ENCODE data around the gene RNPS1.

Gene RNPS1

DNA sequence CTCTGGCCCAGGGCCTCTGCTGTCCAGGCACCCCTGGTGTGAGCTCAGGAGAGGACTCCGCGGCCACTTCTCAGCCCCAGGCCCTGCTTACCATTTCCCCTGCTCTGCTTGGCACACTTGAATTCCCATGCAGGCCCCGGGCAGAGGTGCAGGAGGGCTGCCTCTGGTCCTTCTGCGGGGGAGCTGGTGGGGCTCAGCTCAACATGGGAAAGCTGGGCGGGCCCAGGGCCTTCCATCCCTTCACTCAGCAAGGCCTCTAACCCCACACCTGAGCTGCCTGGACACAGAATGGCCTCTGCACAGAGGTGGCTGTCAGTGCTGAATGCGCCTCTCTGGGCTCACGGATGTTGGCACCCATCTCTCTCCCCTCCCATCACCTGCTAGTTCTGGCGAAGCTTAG lies 12.5 kb upstream of the RNPS1 start:
- FAIRE-seq (no peak), DNase-seq (ENCODE audit: insufficient read length) (no peak)
- TF ChIP-seq POLR2AphosphoS5 (IDR thresholded peaks at IDR 0.05; ENCODE audit: low read depth, low read length) (no peak), TAF1 (IDR thresholded peaks at IDR 0.05; ENCODE audit: borderline replicate concordance, low read depth, low read length) (no peak), POLR2A (IDR thresholded peaks at IDR 0.05; ENCODE audit: low read depth, low read length) (no peak)

DNA sequence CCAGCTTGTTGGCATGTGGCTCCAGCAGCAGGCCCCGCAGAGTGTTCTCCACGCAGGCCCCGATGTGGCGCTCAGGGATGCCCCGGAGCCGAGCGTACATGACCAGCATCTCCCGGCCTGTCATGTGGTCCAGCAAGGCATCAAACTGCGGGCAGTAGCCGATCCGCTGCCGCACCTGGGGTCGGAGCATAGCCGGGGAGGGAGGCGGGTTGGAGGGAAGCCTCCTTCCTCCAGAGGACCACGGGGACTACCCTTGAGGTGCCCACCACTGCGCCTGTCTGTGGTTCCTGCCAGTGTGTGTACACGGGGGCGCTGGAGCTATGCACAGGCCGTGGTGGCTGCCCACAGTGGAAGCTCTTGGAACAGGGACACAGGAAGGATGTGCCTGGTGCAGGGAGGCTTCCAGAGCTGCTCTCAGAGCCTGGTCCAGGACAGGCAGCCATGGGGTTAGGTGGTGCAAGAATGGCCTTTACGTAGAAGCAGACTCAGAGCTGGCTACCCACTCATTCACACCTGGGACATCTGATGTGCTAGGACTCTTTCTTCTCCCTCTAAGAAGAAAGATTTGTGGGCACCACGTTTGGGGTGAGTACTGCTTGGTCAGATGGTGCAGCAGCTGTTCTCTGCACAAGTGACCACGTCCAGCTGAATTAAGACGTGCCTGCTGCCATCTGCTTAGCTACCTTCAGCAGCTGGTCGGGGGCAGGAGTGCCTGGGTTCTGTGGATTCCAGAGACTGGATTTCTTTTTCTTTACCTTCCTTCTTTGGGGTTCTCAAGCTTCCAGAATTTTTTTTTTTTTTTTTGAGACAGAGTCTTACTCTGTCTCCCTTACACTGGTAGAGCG lies 11.3 kb upstream of the RNPS1 start:
- DNase-seq (ENCODE audit: insufficient read length): no peak
- FAIRE-seq: no peak
- TF ChIP-seq TAF1 (IDR thresholded peaks at IDR 0.05; ENCODE audit: borderline replicate concordance, low read depth, low read length) (no peak), POLR2AphosphoS5 (IDR thresholded peaks at IDR 0.05; ENCODE audit: low read depth, low read length) (no peak), POLR2A (IDR thresholded peaks at IDR 0.05; ENCODE audit: low read depth, low read length) (no peak)

DNA sequence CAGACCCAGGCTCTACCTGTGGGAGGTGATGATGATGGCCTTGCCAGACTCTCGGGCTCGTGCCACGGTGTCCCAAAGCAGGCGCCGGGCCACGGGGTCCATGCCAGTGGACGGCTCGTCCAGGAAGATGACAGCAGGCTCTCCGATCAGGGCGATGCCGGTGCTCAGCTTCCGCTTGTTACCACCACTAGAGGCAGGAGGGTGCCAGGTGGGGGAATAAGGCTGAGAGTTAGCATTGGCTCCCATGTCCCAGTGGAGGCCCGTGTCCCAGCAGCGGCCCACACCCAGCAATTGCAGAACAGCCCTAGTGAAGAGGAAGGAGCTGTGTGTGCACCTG lies 10.3 kb upstream of the RNPS1 start:
- DNase-seq (ENCODE audit: insufficient read length) (no peak), FAIRE-seq (no peak)
- TF ChIP-seq POLR2A (IDR thresholded peaks at IDR 0.05; ENCODE audit: low read depth, low read length) (no peak), POLR2AphosphoS5 (IDR thresholded peaks at IDR 0.05; ENCODE audit: low read depth, low read length) (no peak), TAF1 (IDR thresholded peaks at IDR 0.05; ENCODE audit: borderline replicate concordance, low read depth, low read length) (no peak)

DNA sequence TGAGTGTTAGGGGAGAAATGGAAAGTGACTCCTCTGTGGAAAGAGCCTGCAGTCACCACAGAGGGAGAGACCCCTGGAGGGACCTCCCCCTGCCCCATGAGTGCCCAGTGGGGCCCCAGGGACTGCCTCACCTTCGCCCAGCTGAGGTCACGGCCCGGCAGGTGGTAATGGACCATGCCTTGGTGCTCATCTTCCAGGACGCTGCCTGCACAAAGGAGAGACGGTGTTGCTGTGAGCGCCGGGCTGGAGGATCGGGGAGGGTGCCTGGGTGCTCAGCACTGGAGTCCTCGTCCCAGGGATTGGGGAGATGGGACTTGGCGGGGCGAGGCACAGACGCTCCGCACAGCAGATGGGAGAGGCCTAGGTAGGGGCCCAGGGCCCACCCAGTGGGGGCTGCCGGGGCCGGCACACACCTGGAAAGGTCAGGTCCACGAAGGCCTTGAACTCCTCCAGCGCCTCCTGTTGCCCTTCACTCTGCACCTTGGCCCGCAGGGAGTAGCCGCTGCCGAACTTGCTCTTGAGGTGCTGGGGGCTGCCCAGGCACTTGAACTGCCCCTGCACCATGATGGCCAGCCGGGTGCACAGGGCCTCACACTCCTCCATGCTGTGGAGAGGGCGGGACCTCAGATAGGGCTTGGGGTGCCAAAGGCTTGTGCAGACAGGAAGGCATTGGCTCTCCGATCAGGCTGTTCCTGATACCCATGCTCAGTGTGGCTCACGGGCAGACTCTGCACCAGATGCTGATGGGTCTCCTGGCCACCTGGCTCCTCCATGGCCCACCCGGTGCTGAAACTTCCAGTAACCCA lies 9.7 kb upstream of the RNPS1 start:
- TF ChIP-seq TAF1 (IDR thresholded peaks at IDR 0.05; ENCODE audit: borderline replicate concordance, low read depth, low read length) (no peak), POLR2A (IDR thresholded peaks at IDR 0.05; ENCODE audit: low read depth, low read length) (no peak), POLR2AphosphoS5 (IDR thresholded peaks at IDR 0.05; ENCODE audit: low read depth, low read length) (no peak)
- DNase-seq (ENCODE audit: insufficient read length) (no peak), FAIRE-seq (no peak)

DNA sequence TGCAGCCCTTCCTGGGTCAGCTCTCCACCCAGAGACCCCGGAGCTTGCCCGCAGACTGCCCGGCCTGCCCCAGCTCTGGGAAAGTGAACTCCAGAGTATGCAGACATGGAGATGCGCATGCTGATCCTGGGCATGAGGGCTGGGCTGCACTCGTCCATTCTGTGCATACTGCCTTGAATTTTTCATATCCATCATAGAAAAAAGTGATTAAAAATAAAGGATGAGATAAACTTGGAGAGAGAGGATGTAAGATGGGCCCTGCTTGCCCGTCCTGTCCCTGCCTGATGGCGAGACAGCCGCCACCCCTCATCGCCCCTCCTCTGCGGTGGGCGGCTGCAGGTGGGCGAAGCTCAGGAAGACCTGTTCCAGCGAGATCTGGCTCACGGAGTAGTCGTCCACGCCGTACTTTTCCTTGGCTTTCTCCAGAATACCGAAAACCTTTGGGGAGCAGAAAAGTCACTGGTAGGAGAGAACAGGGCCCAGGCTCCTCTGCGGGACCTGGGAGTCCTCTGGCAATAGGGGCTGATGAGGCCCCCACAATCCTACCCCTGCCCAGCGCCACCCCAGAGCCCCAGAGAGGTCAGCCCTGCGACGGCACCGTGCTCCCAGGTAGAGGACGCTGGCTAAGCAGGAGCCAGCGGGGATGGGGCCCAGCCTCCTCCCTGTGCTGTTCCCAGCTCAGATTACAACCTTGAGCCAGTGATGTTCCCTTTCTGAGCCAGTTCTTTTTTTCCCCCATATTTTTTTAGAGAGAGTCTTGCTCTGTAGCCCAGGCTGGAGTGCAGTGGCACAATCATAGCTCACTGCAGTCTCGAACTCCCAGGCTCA lies 8.7 kb upstream of the RNPS1 start:
- TF ChIP-seq TAF1 (IDR thresholded peaks at IDR 0.05; ENCODE audit: borderline replicate concordance, low read depth, low read length): no peak
- no peak for TF ChIP-seq POLR2AphosphoS5 (IDR thresholded peaks at IDR 0.05; ENCODE audit: low read depth, low read length)
- no peak for TF ChIP-seq POLR2A (IDR thresholded peaks at IDR 0.05; ENCODE audit: low read depth, low read length)
- FAIRE-seq: no peak
- no peak for DNase-seq (ENCODE audit: insufficient read length)

DNA sequence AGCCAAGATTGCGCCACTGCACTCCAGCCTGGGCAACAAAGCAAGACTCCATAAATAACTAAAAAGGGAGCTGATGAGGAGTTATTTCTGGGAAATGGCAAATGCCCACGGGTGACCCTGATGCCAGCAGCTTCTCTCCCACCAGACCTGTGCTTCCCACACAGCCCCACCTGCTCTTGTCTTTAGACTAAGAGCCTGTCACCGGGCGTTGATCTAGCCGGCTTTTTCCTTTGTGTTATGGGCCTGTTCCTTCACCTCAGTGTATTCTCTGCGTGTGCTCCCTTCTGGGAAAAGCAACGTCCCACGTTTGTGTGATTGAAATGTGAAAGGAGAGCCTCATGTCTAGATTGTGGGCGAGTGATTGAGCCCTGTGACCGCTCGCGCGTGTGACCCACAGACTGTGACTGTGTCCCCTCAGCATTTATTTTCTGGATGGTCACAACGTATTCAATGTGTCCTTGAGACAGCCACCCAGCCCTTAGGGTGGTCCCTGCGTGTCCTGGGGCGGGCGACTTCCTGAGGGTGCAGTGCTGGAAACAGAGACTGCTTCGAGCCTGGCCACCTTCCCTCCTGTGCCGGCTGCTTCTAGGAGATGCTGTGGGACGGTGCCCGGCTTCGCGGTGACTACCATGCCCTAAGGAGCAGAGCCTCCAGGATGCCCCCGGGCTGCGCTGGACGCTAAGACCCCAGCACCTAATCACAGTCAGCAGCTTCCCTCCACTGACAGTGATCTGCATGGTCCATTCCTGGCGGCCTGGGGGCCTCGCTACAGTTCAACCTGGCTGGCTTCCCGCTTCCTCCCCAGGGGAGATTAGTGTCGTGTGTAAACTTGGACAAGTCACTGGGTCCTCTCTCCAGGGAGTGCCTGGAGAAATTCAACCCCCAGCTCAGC lies 7.8 kb upstream of the RNPS1 start:
- DNase-seq (ENCODE audit: insufficient read length) (no peak), FAIRE-seq (no peak)
- no peak for TF ChIP-seq POLR2A (IDR thresholded peaks at IDR 0.05; ENCODE audit: low read depth, low read length)
- no peak for TF ChIP-seq TAF1 (IDR thresholded peaks at IDR 0.05; ENCODE audit: borderline replicate concordance, low read depth, low read length)
- TF ChIP-seq POLR2AphosphoS5 (IDR thresholded peaks at IDR 0.05; ENCODE audit: low read depth, low read length): no peak

DNA sequence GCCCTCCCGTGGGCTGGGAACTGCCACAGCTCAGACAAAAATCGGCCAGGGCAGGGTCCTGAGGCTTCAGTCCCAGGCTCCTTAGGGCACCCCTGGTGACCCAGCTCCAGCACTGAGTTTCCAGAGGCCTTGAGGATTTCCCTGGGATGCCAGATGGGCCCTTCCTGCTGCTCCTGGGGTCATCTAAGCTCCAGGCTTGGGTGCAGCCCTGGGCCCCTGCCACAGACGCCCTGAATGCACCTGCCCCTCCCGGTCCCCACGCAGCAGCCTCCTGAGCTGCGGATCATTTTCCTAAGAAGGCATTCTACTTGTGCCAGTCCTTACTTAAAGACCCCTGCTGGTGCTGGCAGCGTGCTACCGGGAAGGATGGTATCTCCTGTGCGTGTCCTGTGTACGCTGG lies 6.0 kb upstream of the RNPS1 start:
- TF ChIP-seq TAF1 (IDR thresholded peaks at IDR 0.05; ENCODE audit: borderline replicate concordance, low read depth, low read length) (no peak), POLR2A (IDR thresholded peaks at IDR 0.05; ENCODE audit: low read depth, low read length) (no peak), POLR2AphosphoS5 (IDR thresholded peaks at IDR 0.05; ENCODE audit: low read depth, low read length) (no peak)
- DNase-seq (ENCODE audit: insufficient read length) (no peak), FAIRE-seq (no peak)

DNA sequence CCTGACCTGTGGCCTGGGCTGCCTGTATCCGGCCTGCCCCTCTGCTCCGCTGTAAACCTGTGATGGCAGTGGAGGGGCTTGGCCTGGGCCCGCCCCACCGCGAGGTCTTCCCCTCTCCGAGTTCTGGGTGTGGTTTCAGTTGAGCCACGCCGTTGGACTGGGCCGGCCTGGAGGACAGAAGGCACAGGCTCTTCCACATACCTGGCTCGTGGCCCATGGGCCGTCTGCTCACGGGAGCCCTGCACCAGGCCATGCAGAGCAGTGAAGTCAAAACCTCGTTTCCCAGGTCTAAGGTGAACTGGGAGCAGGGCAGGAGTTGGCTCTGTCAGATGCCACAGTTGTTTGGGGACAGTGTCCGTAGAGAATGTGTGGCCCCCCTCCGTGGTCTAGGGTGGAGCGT lies 5.6 kb upstream of the RNPS1 start:
- FAIRE-seq (no peak), DNase-seq (ENCODE audit: insufficient read length) (no peak)
- TF ChIP-seq TAF1 (IDR thresholded peaks at IDR 0.05; ENCODE audit: borderline replicate concordance, low read depth, low read length): no peak

DNA sequence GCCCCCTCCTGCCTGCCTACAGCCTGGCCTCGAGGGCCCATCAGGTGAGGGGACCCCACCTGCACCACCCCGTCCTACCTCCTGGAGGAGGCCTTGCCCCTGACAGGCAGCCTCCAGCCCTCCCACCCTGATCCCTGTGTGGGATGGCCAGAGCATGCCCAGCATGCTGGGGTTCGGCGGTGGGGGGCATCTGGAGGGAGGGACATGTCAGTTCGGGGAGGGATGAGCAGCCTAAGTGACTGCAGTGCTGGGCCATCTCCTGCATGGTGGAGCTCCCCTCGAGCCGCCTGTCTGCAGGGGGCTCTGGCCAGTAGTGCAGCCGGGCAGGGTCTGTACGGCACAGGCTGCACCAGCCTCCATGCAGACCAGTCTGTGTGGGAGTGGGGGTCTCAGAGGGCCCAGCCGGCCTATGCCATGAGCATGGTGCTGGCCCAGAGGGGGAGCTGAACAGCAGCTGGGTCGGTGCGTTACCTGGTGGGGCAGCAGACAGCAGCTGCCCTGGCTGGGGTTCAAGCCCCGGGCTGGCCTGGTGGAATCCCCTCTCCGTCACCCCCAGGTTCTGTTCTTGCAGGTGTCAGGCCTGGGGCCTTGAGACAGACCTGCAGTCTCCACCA lies 4.0 kb upstream of the RNPS1 start:
- no peak for TF ChIP-seq POLR2A (IDR thresholded peaks at IDR 0.05; ENCODE audit: low read depth, low read length)
- no peak for TF ChIP-seq POLR2AphosphoS5 (IDR thresholded peaks at IDR 0.05; ENCODE audit: low read depth, low read length)
- no peak for TF ChIP-seq TAF1 (IDR thresholded peaks at IDR 0.05; ENCODE audit: borderline replicate concordance, low read depth, low read length)
- FAIRE-seq: no peak
- DNase-seq (ENCODE audit: insufficient read length): no peak

Data from GM12892 (cell line).